Endodermal cell (in vitro differentiated cells): ENCODE data around the gene SSTR4. TPM values are rescaled to one million over a fixed set of nuclear protein-coding genes. Genes with fewer than 3 reads are reported as not detected.

ENCODE experiments used
- DNase-seq: peaks from one replicate; pipeline ENCODE4 v3.0.0-alpha.2; 2017
- H3K27ac ChIP-seq: 2 replicates; pipeline ENCODE4 v1.5.1; 2013; ENCODE audit warnings: mild to moderate bottlenecking, low read depth, low read length, moderate library complexity
- H3K27me3 ChIP-seq: 2 replicates; pipeline ENCODE4 v1.6.1; 2013; ENCODE audit warnings: mild to moderate bottlenecking, low read length, moderate library complexity; ENCODE audit not compliant: insufficient read depth, control insufficient read depth, poor library complexity, severe bottlenecking
- H3K36me3 ChIP-seq: 2 replicates; pipeline ENCODE4 v1.7.0; 2013; ENCODE audit warnings: mild to moderate bottlenecking, low read length, moderate library complexity; ENCODE audit not compliant: control insufficient read depth, insufficient read depth
- H3K4me1 ChIP-seq: one replicate; pipeline ENCODE4 v1.7.0; 2013; ENCODE audit warnings: low read length; ENCODE audit not compliant: control insufficient read depth, insufficient read depth
- H3K4me3 ChIP-seq: 2 replicates; pipeline ENCODE4 v1.5.1; 2013; ENCODE audit warnings: mild to moderate bottlenecking, low read length, moderate library complexity
- H3K9ac ChIP-seq: 2 replicates; pipeline ENCODE4 v1.6.1; 2013; ENCODE audit warnings: mild to moderate bottlenecking, low read length, moderate library complexity; ENCODE audit not compliant: poor library complexity, severe bottlenecking; ENCODE audit errors: extremely low read depth
- H3K9me3 ChIP-seq: 2 replicates; pipeline ENCODE4 v1.6.1; 2013; ENCODE audit warnings: mild to moderate bottlenecking, low read length, moderate library complexity; ENCODE audit not compliant: control insufficient read depth
- H3K27ac Mint-ChIP-seq: 2 replicates; pipeline ENCODE4 v1.8.0; 2020; ENCODE audit warnings: mixed read lengths
- H3K27me3 Mint-ChIP-seq: 2 replicates; pipeline ENCODE4 v1.8.0; 2021; ENCODE audit warnings: mild to moderate bottlenecking, mixed read lengths; ENCODE audit not compliant: insufficient read depth
- H3K36me3 Mint-ChIP-seq: 2 replicates; pipeline ENCODE4 v1.8.0; 2020; ENCODE audit warnings: low read depth, mixed read lengths
- H3K4me1 Mint-ChIP-seq: 2 replicates; pipeline ENCODE4 v1.8.0; 2020; ENCODE audit warnings: mixed read lengths
- H3K4me3 Mint-ChIP-seq: 2 replicates; pipeline ENCODE4 v1.8.0; 2020; ENCODE audit warnings: mild to moderate bottlenecking, moderate library complexity, mixed read lengths
- H3K9me3 Mint-ChIP-seq: 2 replicates; pipeline ENCODE4 v1.8.0; 2020; ENCODE audit warnings: mild to moderate bottlenecking, mixed read lengths
- CTCF ChIP-seq: fragments of 200-600 bp; sonication (generic); conservative IDR thresholded peaks from 2 replicates; pipeline ENCODE4 v1.5.0; 2021; ENCODE audit warnings: antibody characterized with exemption, mild to moderate bottlenecking
- WGBS, 2 experiments: methylation state at CpG; one replicate each; pipeline versions ENCODE4 v1.1.5 to v1.1.7; 2013; ENCODE audit warnings: missing lambda C conversion rate in 2 of 2, mixed read lengths in 1 of 2; ENCODE audit not compliant: insufficient coverage in 1 of 2, insufficient read length in 1 of 2; 5-methylcytosine and 5-hydroxymethylcytosine counted together
- total RNA-seq, 2 donors: library from RNA; stranded (reverse); fragmentation: NEBNext Ultra II Directional in 1 of 2; extraction: Animal tissue kit (Norgen Biotek cat#: 25700) in 1 of 2; gene quantifications; 2 replicates in 1 of 2; 3 replicates in 1 of 2; pipeline ENCODE4 v1.2.1, GENCODE V29; 2021

The SSTR4 gene
- total RNA-seq, 2 donors from 2014 or later = 0.40 TPM; not detected in 1

GRCh38 chr20:23062632-23063031 lies 27.5 kb downstream of the SSTR4 start:
- Mint-ChIP-seq H3K4me3 (no peak overlapping the region), H3K36me3 (no peaks in the 10 kb centered on the region), H3K27me3 (no peaks in the 10 kb centered on the region), H3K4me1 (peaks cover 31% of the 10 kb centered on the region), H3K27ac (no peak overlapping the region), H3K9me3 (no peaks in the 10 kb centered on the region)
- Histone ChIP-seq H3K27me3 (no peaks in the 10 kb centered on the region), H3K9me3 (no peaks in the 10 kb centered on the region), H3K4me3 (no peak overlapping the region), H3K4me1 (no peaks in the 10 kb centered on the region), H3K27ac (no peak overlapping the region), H3K9ac (no peak overlapping the region), H3K36me3 (no peaks in the 10 kb centered on the region)
- no peak for DNase-seq
- TF ChIP-seq CTCF = no peak

- no peaks in the 10 kb centered on the region for H3K9me3 Mint-ChIP-seq
- no peak for TF ChIP-seq CTCF
These were observed 28.1 kb downstream of the SSTR4 start for GRCh38 chr20:23063168-23063567.

DNA sequence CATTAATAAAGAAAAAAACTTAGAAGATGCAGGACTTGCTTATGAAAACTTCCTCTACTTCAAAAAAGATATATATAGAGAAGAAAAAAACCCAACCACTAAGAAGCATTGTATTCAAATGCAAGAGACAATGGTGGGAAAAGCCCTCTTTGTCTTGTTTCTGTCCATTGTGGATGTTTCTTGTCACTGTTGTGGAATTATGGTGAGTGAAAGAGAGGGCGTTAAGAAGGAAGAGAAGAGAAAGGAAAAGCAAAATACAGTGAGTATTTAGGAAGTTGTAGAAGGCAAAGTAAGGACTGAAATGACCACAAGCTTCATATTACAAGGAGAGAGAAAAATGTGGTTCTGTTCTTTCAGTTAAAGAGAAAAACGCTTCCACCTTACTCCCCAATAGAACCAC lies 28.5 kb downstream of the SSTR4 start:
- DNase-seq = no peak
- Histone ChIP-seq H3K4me3 (no peak overlapping the region), H3K27ac (no peak overlapping the region), H3K27me3 (no peaks in the 10 kb centered on the region), H3K9ac (no peak overlapping the region), H3K4me1 (no peaks in the 10 kb centered on the region), H3K36me3 (no peaks in the 10 kb centered on the region), H3K9me3 (no peaks in the 10 kb centered on the region)
- Mint-ChIP-seq H3K4me3 (no peak overlapping the region), H3K9me3 (no peaks in the 10 kb centered on the region), H3K4me1 (peaks cover 31% of the 10 kb centered on the region), H3K27ac (no peak overlapping the region), H3K36me3 (no peaks in the 10 kb centered on the region), H3K27me3 (no peaks in the 10 kb centered on the region)
- 67 to 92% methylated on average over 1 to 2 of the region's 2 CpGs for WGBS, 2 experiments
- no peak for TF ChIP-seq CTCF

More at GRCh38 chr20:23063168-23063567, 28.1 kb downstream of the SSTR4 start:
- Histone ChIP-seq H3K4me3 (no peak overlapping the region), H3K4me1 (no peaks in the 10 kb centered on the region), H3K36me3 (no peaks in the 10 kb centered on the region), H3K27me3 (no peaks in the 10 kb centered on the region), H3K9ac (no peak overlapping the region), H3K27ac (no peak overlapping the region), H3K9me3 (no peaks in the 10 kb centered on the region)
- no peak for DNase-seq
- WGBS, 2 experiments = 95 to 100% methylated on average over 2 to 3 of the region's 3 CpGs
- no peaks in the 10 kb centered on the region for H3K27me3 Mint-ChIP-seq
- peaks cover 31% of the 10 kb centered on the region for H3K4me1 Mint-ChIP-seq
- H3K27ac Mint-ChIP-seq = no peak overlapping the region
- no peak overlapping the region for H3K4me3 Mint-ChIP-seq
- no peaks in the 10 kb centered on the region for H3K36me3 Mint-ChIP-seq
